ENCODE measurements around the gene UCHL5. TPM values are rescaled to one million over a fixed set of nuclear protein-coding genes. Genes with fewer than 3 reads are reported as not detected.

Gene UCHL5
- total and polyA plus RNA-seq, 2 of the 13 experiments (the other 11 are each of a cell fraction or from before 2014, with no cell fraction given) = 18.2 to 44.1 TPM

- TF ChIP-seq ZNF784 (CRISPR knock-in tag; IDR thresholded peaks at IDR 0.05; ENCODE audit: borderline replicate concordance) (peak; percentile 60; the same call in 1 of the 2 replicates), GABPB1 (CRISPR knock-in tag; IDR thresholded peaks at IDR 0.05) (peak; percentile 78), ETV5 (CRISPR knock-in tag; IDR thresholded peaks at IDR 0.05; ENCODE audit: borderline replicate concordance) (peak; percentile 45), PHF21A (CRISPR knock-in tag; IDR thresholded peaks at IDR 0.05) (peak; percentile 42; the same call in 1 of the 2 replicates), FOXJ3 (CRISPR knock-in tag; IDR thresholded peaks at IDR 0.05; ENCODE audit: borderline replicate concordance) (no peak), ZNF660 (CRISPR knock-in tag; IDR thresholded peaks at IDR 0.05; ENCODE audit: borderline replicate concordance, low read depth) (no peak), ZNF761 (CRISPR knock-in tag; conservative IDR thresholded peaks at IDR 0.05) (no peak), REST (IDR thresholded peaks at IDR 0.05; ENCODE audit: borderline replicate concordance in 1 of 2, low read depth in 1 of 2, low read length in 2 of 2) (peak in 1 of 2 experiments; percentile 19; a peak in 1 of 4 replicates), KDM4B (CRISPR knock-in tag; IDR thresholded peaks at IDR 0.05) (no peak; the same call in 1 of the 2 replicates), SP5 (CRISPR knock-in tag; IDR thresholded peaks at IDR 0.05; ENCODE audit: borderline replicate concordance, low read depth) (peak; percentile 84), RERE (CRISPR knock-in tag; IDR thresholded peaks at IDR 0.05; ENCODE audit: low read depth) (no peak), ATF4 (CRISPR knock-in tag; IDR thresholded peaks at IDR 0.05) (peak in 1 of 2 experiments; percentile 14; a peak in 1 of 4 replicates), MYPOP (CRISPR knock-in tag; IDR thresholded peaks at IDR 0.05) (peak; percentile 91), TAF15 (IDR thresholded peaks at IDR 0.05; ENCODE audit: low read depth, low read length, poor library complexity, severe bottlenecking) (no peak), KAT2B (IDR thresholded peaks at IDR 0.05; ENCODE audit: borderline replicate concordance, low read depth, low read length) (no peak)
These were observed 46.0 kb upstream of the UCHL5 start, which contains the start of gene GLRX2 (continued) for GRCh38 chr1:193104907-193105820.

All from HepG2 (cell line).